Lower leg skin (tissue), 3 donors: ENCODE measurements around the gene LRRC57.

Experiments
- CTCF ChIP-seq, 3 donors: fragments of 450-650 bp; IDR thresholded peaks; one replicate each; pipeline ENCODE4 v1.5.1; 2016; ENCODE audit warnings: antibody characterized with exemption in 3 of 3, mild to moderate bottlenecking in 3 of 3, moderate library complexity in 2 of 3
- POLR2A ChIP-seq, 2 donors: fragments of 450-650 bp; IDR thresholded peaks; one replicate each; pipeline ENCODE4 v1.6.1; 2016 to 2017; ENCODE audit warnings: antibody characterized with exemption in 2 of 2, mild to moderate bottlenecking in 1 of 2, moderate library complexity in 1 of 2

GRCh38 chr15:42528970-42529369 lies 19.6 kb downstream of the LRRC57 start:
- no peak for TF ChIP-seq POLR2A (IDR thresholded peaks at IDR 0.05)
- no peak for TF ChIP-seq CTCF (IDR thresholded peaks at IDR 0.05)
